Thyroid gland (tissue), 4 donors: ENCODE measurements around the gene ZDHHC18. TPM values are rescaled to one million over a fixed set of nuclear protein-coding genes. Genes with fewer than 3 reads are reported as not detected.

Experiments
- DNase-seq, 2 donors: peaks; one replicate each; pipeline ENCODE4 v3.0.0-alpha.2; 2019
- H3K27ac ChIP-seq, 3 donors: fragments of 200-600 bp; sonication (generic); 1 replicate in 2 of 3; 2 replicates in 1 of 3; pipeline ENCODE4 v1.5.1; 2016 to 2019; ENCODE audit warnings: mild to moderate bottlenecking in 1 of 3, moderate library complexity in 1 of 3
- H3K27me3 ChIP-seq: fragments of 200-600 bp; sonication (generic); one replicate; pipeline ENCODE4 v1.5.1; 2019
- H3K36me3 ChIP-seq, 2 donors: fragments of 200-600 bp; sonication (generic); one replicate each; pipeline ENCODE4 v1.5.1; 2016 to 2019
- H3K4me1 ChIP-seq, 2 donors: fragments of 200-600 bp; sonication (generic); one replicate each; pipeline ENCODE4 v1.5.1; 2017 to 2019
- H3K4me3 ChIP-seq, 3 donors: fragments of 200-600 bp; sonication (generic); replicated peaks in 1 of 3; 1 replicate in 2 of 3; 2 replicates in 1 of 3; pipeline ENCODE4 v1.5.1; 2016; ENCODE audit warnings: mild to moderate bottlenecking in 1 of 3
- H3K9me3 ChIP-seq: fragments of 200-600 bp; sonication (generic); one replicate; pipeline ENCODE4 v1.5.1; 2017
- POLR2A ChIP-seq, 2 donors: fragments of 450-650 bp; IDR thresholded peaks; one replicate each; pipeline ENCODE4 v1.6.1; 2017; ENCODE audit warnings: antibody characterized with exemption in 2 of 2, mild to moderate bottlenecking in 2 of 2, moderate library complexity in 1 of 2
- WGBS, 2 donors: methylation state at CpG; one replicate each; pipeline ENCODE4 v1.1.5; 2017; 5-methylcytosine and 5-hydroxymethylcytosine counted together
- intact Hi-C: fragments of 100-400 bp; cut with DNase I; formaldehyde crosslinking; loops from one replicate; pipeline ENCODE4 v1.15.1; 2023
- total RNA-seq, 4 donors: library from RNA; depleted of rRNA; stranded (reverse); fragments of >200 nt; gene quantifications; one replicate each; pipeline ENCODE4 v1.2.3, GENCODE V29; 2016
- TF ChIP-seq, protein P1 (sequence below), 6 experiments: fragments of 200-600 bp in 3 of 6; fragments of 450-650 bp in 3 of 6; sonication (generic) in 3 of 6; IDR thresholded peaks; one replicate each; pipeline ENCODE4 v1.5.1; 2016 to 2019; ENCODE audit warnings: antibody characterized with exemption in 6 of 6, mild to moderate bottlenecking in 2 of 6, inconsistent platforms in 1 of 6, moderate library complexity in 1 of 6

The ZDHHC18 gene
- total RNA-seq, 4 donors from 2014 or later: 11.4 to 33.1 (median 21.4) TPM

DNA sequence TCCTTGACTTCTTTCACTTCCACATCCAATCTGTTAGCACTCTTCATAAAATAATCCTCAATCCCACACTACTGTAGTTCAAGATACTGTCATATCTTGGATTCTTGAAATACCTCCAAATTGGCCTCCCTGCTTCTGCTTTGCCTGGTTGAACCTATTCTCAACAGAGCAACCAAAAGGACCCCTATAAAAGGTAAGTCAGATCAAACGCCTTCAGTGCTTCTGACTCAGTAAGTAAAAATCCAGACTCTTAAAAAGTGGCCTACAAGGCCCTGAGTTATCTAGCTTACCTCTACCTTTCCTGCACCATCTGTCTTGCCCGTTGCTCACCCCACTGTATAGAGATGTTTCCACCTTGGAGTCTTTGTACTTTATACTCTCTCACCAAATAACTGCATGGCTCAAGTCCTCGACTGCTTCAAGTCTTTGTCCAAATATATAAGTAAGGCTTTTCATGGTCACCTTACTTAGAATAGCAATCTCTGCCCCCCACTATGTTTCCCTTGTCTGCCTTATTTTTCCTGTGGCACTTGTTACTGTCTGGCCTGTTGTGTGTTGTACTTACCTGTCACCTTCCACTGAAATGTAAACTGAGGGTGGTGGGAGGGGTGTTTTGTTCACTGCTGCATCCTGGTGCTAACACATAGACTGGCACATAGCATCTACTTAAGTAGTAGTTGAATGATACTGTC is 43.8 kb upstream of the ZDHHC18 start:
- 81 to 87% methylated on average over 3 of the region's 3 CpGs for WGBS, 2 donors
- DNase-seq: no peak
- Histone ChIP-seq H3K27me3 (no peaks in the 10 kb centered on the region), H3K27ac (peak overlapping the region in 2 of 3 donors; percentile 55), H3K4me3 (no peak overlapping the region), H3K36me3 (peaks cover 29 to 41% of the 10 kb centered on the region in 2 donors), H3K4me1 (peaks cover 29 to 52% of the 10 kb centered on the region in 2 donors), H3K9me3 (no peaks in the 10 kb centered on the region)
- TF ChIP-seq, protein P1, sequence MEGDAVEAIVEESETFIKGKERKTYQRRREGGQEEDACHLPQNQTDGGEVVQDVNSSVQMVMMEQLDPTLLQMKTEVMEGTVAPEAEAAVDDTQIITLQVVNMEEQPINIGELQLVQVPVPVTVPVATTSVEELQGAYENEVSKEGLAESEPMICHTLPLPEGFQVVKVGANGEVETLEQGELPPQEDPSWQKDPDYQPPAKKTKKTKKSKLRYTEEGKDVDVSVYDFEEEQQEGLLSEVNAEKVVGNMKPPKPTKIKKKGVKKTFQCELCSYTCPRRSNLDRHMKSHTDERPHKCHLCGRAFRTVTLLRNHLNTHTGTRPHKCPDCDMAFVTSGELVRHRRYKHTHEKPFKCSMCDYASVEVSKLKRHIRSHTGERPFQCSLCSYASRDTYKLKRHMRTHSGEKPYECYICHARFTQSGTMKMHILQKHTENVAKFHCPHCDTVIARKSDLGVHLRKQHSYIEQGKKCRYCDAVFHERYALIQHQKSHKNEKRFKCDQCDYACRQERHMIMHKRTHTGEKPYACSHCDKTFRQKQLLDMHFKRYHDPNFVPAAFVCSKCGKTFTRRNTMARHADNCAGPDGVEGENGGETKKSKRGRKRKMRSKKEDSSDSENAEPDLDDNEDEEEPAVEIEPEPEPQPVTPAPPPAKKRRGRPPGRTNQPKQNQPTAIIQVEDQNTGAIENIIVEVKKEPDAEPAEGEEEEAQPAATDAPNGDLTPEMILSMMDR (IDR thresholded peaks at IDR 0.05): no peak
- no peak for TF ChIP-seq POLR2A (IDR thresholded peaks at IDR 0.05)
- intact Hi-C loops: no loop called here

DNA sequence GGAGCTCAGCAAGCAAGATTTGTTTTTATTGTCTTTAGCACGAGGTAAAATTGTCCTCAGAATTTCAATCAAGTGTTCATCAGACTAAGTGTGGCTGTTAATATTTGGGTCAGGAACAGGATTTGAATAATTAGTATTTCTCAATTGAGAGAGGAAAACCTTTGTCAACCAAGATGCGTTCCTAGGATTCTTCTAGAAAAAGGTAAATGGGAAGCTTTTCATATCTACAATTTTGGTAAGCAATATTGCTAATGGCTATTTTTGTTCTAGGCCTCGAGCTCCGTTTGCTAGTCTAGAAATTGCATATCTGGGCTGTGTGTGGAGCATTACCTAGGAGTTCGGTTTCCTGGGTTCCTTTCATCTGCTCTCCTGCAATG is 42.9 kb upstream of the ZDHHC18 start:
- Histone ChIP-seq H3K36me3 (peaks cover 20 to 31% of the 10 kb centered on the region in 2 donors), H3K9me3 (no peaks in the 10 kb centered on the region), H3K4me3 (no peak overlapping the region), H3K27ac (peak overlapping the region; percentile 25 to 55 (median 55)), H3K27me3 (no peaks in the 10 kb centered on the region), H3K4me1 (peaks cover 29 to 52% of the 10 kb centered on the region in 2 donors)
- TF ChIP-seq POLR2A (IDR thresholded peaks at IDR 0.05): no peak
- TF ChIP-seq, protein P1 (IDR thresholded peaks at IDR 0.05): no peak
- no peak for DNase-seq
- intact Hi-C loops: no loop called here
- 70 to 81% methylated on average over 5 of the region's 5 CpGs for WGBS, 2 donors

DNA sequence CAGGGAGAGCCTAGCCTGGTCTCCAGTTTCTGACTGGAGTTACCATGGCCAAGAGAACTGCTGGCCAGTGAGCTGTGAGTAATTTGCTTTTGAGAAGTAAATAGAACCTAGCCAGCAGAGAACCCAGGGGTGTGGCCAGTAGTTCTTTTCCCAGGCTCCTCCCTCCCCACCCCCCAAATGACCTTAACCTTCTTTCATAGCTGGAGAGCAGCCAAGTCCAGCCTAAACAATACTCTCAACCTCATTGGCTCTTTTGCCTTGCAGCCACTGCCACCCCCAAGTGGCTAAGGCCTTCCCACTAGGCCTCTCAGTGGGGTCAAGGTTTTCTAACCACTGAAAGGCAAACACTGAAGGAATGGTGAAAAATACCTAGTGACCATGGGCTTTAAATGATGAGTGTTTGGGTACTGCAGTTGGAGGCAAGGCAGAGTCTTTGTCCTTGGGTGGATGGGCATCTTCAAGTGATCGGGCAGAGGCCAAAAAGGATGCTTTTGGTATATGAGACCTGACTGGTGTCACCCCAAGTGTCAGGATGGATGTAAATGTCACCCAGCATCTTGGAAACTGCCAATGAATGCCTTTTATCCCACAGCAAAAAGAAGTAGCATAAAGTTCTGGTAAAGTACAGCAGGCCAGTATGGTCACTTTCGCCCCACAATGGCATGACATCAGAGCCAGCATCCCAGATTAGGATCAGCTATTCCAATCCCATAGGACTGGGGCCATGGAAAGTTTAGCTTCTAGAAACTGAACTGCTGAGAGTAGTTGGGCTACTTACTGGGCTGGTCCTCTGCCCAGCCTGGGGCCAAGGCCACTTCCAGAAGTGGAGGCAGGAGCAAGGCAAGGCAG is 42.2 kb upstream of the ZDHHC18 start:
- DNase-seq: peak; percentile 59 to 71
- Histone ChIP-seq H3K36me3 (peaks cover 13 to 25% of the 10 kb centered on the region in 2 donors), H3K4me1 (peaks cover 29 to 52% of the 10 kb centered on the region in 2 donors), H3K27me3 (no peaks in the 10 kb centered on the region), H3K9me3 (no peaks in the 10 kb centered on the region), H3K27ac (peak overlapping the region; percentile 25 to 55 (median 55)), H3K4me3 (no peak overlapping the region)
- intact Hi-C loops: no loop called here
- TF ChIP-seq POLR2A (IDR thresholded peaks at IDR 0.05): peak in 1 of 2 donors; percentile 17
- TF ChIP-seq, protein P1 (IDR thresholded peaks at IDR 0.05): no peak
- 91 to 94% methylated on average over 2 of the region's 2 CpGs for WGBS, 2 donors

- TF ChIP-seq, protein P1 (IDR thresholded peaks at IDR 0.05): no peak
- no peak for TF ChIP-seq POLR2A (IDR thresholded peaks at IDR 0.05)
- Histone ChIP-seq H3K4me1 (peaks cover 29 to 52% of the 10 kb centered on the region in 2 donors), H3K9me3 (no peaks in the 10 kb centered on the region), H3K27me3 (no peaks in the 10 kb centered on the region), H3K4me3 (no peak overlapping the region), H3K36me3 (peaks cover 7 to 18% of the 10 kb centered on the region in 2 donors), H3K27ac (peak overlapping the region in 2 of 3 donors; percentile 55)
- DNase-seq: no peak
- WGBS, 2 donors: 95 to 100% methylated on average over 1 of the region's 1 CpG
- intact Hi-C loops: loop anchor here (5.0 kb wide), 1 partner anchor 88 kb away; the partner anchor contains the start of gene ARID1A
Observed at GRCh38 chr1:26784886-26785285, 41.6 kb upstream of the ZDHHC18 start.
